Endothelial cell of umbilical vein (primary cell): ENCODE data around the gene ERG. TPM values are rescaled to one million over a fixed set of nuclear protein-coding genes. Genes with fewer than 3 reads are reported as not detected.

ENCODE experiments used
- BruUV-seq: library from RNA; stranded (reverse); fragments of 400-500 nt; replicated peaks from 2 replicates; lab custom pipeline; 2021; lab: Mats Ljungman, UMichigan
- CTCF ChIA-PET: fragments of 300-600, 350-600 bp; sonication (Branson Sonifier 250); formaldehyde crosslinking; loops from one replicate; lab custom pipeline; 2021; ENCODE audit warnings: antibody characterized with exemption, inconsistent platforms; lab: Charles Lee
- POLR2A ChIA-PET: fragments of 300-600, 350-600 bp; sonication (Branson Sonifier 250); formaldehyde crosslinking; loops from one replicate; lab custom pipeline; 2021; ENCODE audit warnings: antibody characterized with exemption, inconsistent platforms; lab: Charles Lee
- DNase-seq: peaks from one replicate; pipeline ENCODE4 v3.0.0-alpha.2; 2011; ENCODE audit warnings: low read depth, low spot score
- FAIRE-seq: peaks from 2 replicates; lab custom pipeline; 2011; peaks lifted over from hg19 to GRCh38; lab: Jason Lieb, UNC
- H2AFZ ChIP-seq: 2 replicates; pipeline ENCODE4 v1.6.0; 2012; ENCODE audit warnings: low read depth, low read length, control low read depth, inconsistent platforms
- H3K27ac ChIP-seq: 2 replicates; pipeline ENCODE4 v1.5.1; 2011; ENCODE audit warnings: low read depth, mild to moderate bottlenecking, control low read depth, low read length, moderate library complexity; ENCODE audit not compliant: insufficient read depth
- H3K27me3 ChIP-seq, 2 experiments: 2 replicates each; pipeline versions ENCODE4 v1.6.0 to v1.6.1; 2011; ENCODE audit warnings: low read length in 2 of 2, mixed read lengths in 1 of 2; ENCODE audit not compliant: control insufficient read depth in 2 of 2, insufficient read depth in 2 of 2
- H3K36me3 ChIP-seq, 2 experiments: 2 replicates in 1 of 2; 3 replicates in 1 of 2; pipeline ENCODE4 v1.5.1; 2011; ENCODE audit warnings: low read length in 2 of 2, mild to moderate bottlenecking in 1 of 2, moderate library complexity in 1 of 2; ENCODE audit not compliant: control insufficient read depth in 2 of 2, insufficient read depth in 2 of 2; ENCODE audit errors: extremely low read depth in 1 of 2
- H3K4me1 ChIP-seq: 3 replicates; pipeline ENCODE4 v1.5.1; 2011; ENCODE audit warnings: mild to moderate bottlenecking, low read length; ENCODE audit not compliant: control insufficient read depth, insufficient read depth; ENCODE audit errors: extremely low read depth
- H3K4me2 ChIP-seq: 2 replicates; pipeline ENCODE4 v1.6.1; 2011; ENCODE audit warnings: low read length, control low read depth, mixed read lengths; ENCODE audit not compliant: insufficient read depth
- H3K4me3 ChIP-seq, 3 experiments: fragments of 200-600 bp in 1 of 3; sonication (generic), shearing (Covaris generic) in 1 of 3; replicated peaks in 1 of 3; 2 replicates each; pipeline ENCODE4 v1.5.1; 2011 to 2016; ENCODE audit warnings: control low read depth in 3 of 3, low read length in 3 of 3, mild to moderate bottlenecking in 2 of 3, inconsistent platforms in 1 of 3, low read depth in 1 of 3, moderate library complexity in 1 of 3; ENCODE audit not compliant: insufficient read depth in 1 of 3
- H3K79me2 ChIP-seq: 2 replicates; pipeline ENCODE4 v1.6.0; 2012; ENCODE audit warnings: low read length, inconsistent platforms; ENCODE audit not compliant: control insufficient read depth, insufficient read depth
- H3K9ac ChIP-seq: replicated peaks from 2 replicates; pipeline ENCODE3; 2011; ENCODE audit warnings: low read length, control low read depth; ENCODE audit not compliant: insufficient read depth; ENCODE audit errors: extremely low read depth
- H3K9me1 ChIP-seq: replicated peaks from 3 replicates; pipeline ENCODE4 v1.6.0; 2011; ENCODE audit warnings: mild to moderate bottlenecking, low read length; ENCODE audit not compliant: control insufficient read depth, insufficient read depth; ENCODE audit errors: extremely low read depth
- H3K9me3 ChIP-seq: replicated peaks from 2 replicates; pipeline ENCODE4 v1.5.1; 2012; ENCODE audit warnings: low read length, inconsistent platforms; ENCODE audit not compliant: control insufficient read depth, insufficient read depth
- H4K20me1 ChIP-seq: replicated peaks from 2 replicates; pipeline ENCODE3; 2011; ENCODE audit warnings: mild to moderate bottlenecking, low read length; ENCODE audit not compliant: control insufficient read depth, insufficient read depth; ENCODE audit errors: extremely low read depth
- EZH2 ChIP-seq: IDR thresholded peaks from 2 replicates; pipeline ENCODE4 v1.6.1; 2012; ENCODE audit warnings: borderline replicate concordance, low read depth, mild to moderate bottlenecking, moderate library complexity, low read length, inconsistent platforms; ENCODE audit not compliant: severe bottlenecking
- FOS ChIP-seq: IDR thresholded peaks from 2 replicates; pipeline ENCODE4 v1.6.1; 2011; ENCODE audit warnings: mild to moderate bottlenecking, low read length, moderate library complexity, borderline replicate concordance; ENCODE audit not compliant: insufficient read depth
- MYC ChIP-seq: IDR thresholded peaks from one replicate; pipeline ENCODE4 v1.6.1; 2011; ENCODE audit warnings: mild to moderate bottlenecking, low read depth, low read length
- POLR2A ChIP-seq: IDR thresholded peaks from 2 replicates; pipeline ENCODE4 v1.6.1; 2012; ENCODE audit warnings: low read depth, mild to moderate bottlenecking, control low read depth, low read length
- dilution Hi-C: fragments of 300-500 bp; cut with MboI; formaldehyde crosslinking; loops from one replicate; pipeline ENCODE4 v1.15.0; 2019; ENCODE audit warnings: low sequenced_read_pairs; ENCODE audit not compliant: extremely low pct_ligation_motif_present
- intact Hi-C: fragments of 100-400 bp; cut with micrococcal nuclease; formaldehyde crosslinking; loops from one replicate; pipeline ENCODE4 v1.10.0; 2022
- polyA plus RNA-seq, 4 experiments: library from polyadenylated mRNA; depleted of rRNA in 3 of 4; stranded (reverse) in 3 of 4; unstranded in 1 of 4; fragments of >200 nt; gene quantifications; 2 replicates each; pipeline versions ENCODE4 v1.2.1 to v1.2.3, GENCODE V29; 2011 to 2012; ENCODE audit warnings: missing spikeins in 1 of 4
- total RNA-seq: library from RNA; stranded (reverse); gene quantifications from 2 replicates; pipeline ENCODE4 v1.2.3, GENCODE V29; 2021
- TF ChIP-seq, protein P1 (sequence below), 2 donors: IDR thresholded peaks; 1 replicate in 1 of 2; 2 replicates in 1 of 2; pipeline ENCODE4 v1.5.1; 2011; ENCODE audit warnings: low read length in 2 of 2, mild to moderate bottlenecking in 2 of 2, moderate library complexity in 2 of 2, control low read depth in 1 of 2, inconsistent platforms in 1 of 2, low read depth in 1 of 2; ENCODE audit not compliant: insufficient read depth in 1 of 2; ENCODE audit errors: extremely low read depth in 1 of 2

Gene ERG
- total and polyA plus RNA-seq, 2 donors (not counting 3 experiments of a cell fraction or from before 2014, with no cell fraction given): 173 to 210 TPM

DNA sequence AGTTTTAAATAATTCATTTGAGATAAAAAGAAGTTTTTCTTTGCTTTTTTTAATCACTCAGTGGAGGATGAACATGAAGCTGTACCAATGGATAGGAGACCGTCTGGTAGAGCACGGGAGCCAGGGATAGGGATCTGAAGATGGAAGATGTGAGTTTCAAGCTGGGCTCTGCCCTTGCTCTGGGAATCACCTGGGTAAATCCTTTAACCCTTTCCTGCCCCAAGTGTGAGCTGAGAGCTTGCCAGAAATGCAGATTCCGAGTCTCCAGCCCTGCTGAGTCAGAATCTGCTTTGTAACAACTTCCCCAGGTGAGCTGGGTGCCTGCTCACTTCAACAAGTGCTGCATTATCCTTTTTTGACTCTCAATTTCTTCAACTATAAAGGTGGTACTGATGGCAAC, 44.1 kb downstream of the ERG start:
- no peak overlapping the region for H3K27ac ChIP-seq
- H3K4me2 ChIP-seq: no peak overlapping the region
- FAIRE-seq (peak; percentile 62), DNase-seq (no peak)
- no peak overlapping the region for H3K4me3 ChIP-seq
- H4K20me1 ChIP-seq: peaks cover 5% of the 10 kb centered on the region
- BruUV-seq: no TSS peak
- H3K36me3 ChIP-seq: peaks cover 0 to 4% of the 10 kb centered on the region in 2 experiments
- no peaks in the 10 kb centered on the region for H3K27me3 ChIP-seq
- peaks cover 99% of the 10 kb centered on the region for H3K79me2 ChIP-seq
- ChIA-PET CTCF (interaction anchor here (1.2 kb wide), 1 partner anchor 65 kb away, joined by 3 read pairs; no protein-coding TSS in a partner anchor), POLR2A (no interaction called here)
- H3K4me1 ChIP-seq: peaks cover 31% of the 10 kb centered on the region
- no peak overlapping the region for H3K9ac ChIP-seq
- H3K9me3 ChIP-seq: no peaks in the 10 kb centered on the region
- intact Hi-C loops: no loop called here
- no peak overlapping the region for H2AFZ ChIP-seq
- dilution Hi-C loops: no loop called here
- TF ChIP-seq EZH2: no peak
- TF ChIP-seq POLR2A: no peak
- TF ChIP-seq, protein P1, sequence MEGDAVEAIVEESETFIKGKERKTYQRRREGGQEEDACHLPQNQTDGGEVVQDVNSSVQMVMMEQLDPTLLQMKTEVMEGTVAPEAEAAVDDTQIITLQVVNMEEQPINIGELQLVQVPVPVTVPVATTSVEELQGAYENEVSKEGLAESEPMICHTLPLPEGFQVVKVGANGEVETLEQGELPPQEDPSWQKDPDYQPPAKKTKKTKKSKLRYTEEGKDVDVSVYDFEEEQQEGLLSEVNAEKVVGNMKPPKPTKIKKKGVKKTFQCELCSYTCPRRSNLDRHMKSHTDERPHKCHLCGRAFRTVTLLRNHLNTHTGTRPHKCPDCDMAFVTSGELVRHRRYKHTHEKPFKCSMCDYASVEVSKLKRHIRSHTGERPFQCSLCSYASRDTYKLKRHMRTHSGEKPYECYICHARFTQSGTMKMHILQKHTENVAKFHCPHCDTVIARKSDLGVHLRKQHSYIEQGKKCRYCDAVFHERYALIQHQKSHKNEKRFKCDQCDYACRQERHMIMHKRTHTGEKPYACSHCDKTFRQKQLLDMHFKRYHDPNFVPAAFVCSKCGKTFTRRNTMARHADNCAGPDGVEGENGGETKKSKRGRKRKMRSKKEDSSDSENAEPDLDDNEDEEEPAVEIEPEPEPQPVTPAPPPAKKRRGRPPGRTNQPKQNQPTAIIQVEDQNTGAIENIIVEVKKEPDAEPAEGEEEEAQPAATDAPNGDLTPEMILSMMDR (IDR thresholded peaks at IDR 0.05; ENCODE audit: extremely low read depth in 1 of 2, insufficient read depth in 1 of 2, low read depth in 1 of 2, low read length in 2 of 2): no peak
- TF ChIP-seq MYC: no peak
- no peak for TF ChIP-seq FOS
- H3K9me1 ChIP-seq: no peaks in the 10 kb centered on the region
